Measurements from ENCODE around the gene KIFBP.

The KIFBP gene

DNA sequence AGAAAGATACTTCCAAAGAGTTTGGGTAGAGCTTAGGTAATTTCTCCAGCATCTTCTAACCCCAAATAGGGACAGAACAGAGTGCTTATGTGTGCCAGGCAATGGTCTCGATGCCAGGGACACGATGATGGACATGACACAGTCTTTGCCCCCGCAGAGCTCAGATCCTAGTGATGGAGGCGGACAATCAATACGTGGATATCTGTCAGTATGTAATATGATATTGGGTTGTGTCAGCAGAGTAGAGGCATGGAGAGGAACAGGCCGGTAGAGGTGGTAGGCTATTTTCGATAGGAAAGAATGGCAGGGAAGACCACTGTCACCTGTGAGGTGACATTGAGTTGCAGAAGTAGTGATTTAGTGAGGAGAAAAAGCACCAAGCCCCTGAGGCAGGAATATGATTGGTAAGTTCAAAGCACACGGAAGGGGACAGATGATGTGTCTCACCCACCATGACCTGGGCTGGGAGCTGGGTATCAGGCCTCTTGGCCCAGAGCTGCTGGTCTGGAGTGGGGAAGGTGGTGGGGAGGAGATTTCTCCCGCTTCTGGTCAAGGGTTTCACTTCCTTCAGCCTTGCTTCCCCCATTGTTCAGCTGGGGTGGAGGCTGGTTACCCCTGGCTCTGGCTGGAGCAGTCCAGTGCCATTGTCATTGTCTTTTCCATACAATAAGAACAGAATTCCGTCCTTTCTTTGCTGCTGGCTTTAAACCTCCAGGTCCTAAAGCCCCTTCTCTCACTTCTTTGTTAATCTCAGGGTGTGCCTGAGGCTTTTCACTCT, 63.3 kb downstream of the KIFBP start:
- DNase-seq = no peak

DNA sequence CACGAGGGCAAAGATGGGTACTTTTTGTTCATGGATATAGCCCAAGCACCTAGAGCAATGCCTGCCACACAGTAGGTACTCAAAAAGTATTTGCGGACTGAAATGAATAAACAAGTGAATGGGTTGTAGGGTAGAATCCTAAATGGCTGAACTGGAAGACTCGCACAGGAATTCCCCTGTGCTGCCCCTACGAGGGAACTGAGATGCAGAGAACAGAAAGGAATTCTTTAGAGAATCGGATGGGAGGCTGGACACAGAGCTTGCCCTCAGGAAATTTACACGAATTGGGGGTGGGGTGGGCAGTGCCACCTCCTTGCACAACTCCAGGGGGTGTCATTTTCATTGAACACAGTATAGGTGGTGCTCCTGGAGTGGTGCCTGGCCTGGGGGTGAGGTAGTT, 64.1 kb downstream of the KIFBP start:
- no peak for DNase-seq

DNA sequence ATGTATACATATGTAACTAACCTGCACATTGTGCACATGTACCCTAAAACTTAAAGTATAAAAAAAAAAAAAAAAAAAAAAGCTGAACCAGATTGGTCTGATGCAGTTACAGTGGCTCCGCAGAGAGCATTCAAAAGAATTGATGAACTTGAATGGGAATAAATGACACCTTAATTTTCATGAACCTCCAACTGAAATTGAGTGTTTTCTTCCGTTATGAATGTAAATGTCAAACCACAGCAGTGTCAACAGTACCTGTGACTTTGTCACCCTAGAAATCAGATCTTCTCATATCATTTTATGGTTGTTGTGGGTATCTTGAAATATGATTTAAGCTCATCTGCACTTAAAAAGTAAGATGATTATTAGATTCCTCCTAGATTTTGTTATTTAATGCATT, 66.6 kb downstream of the KIFBP start:
- DNase-seq = no peak

DNA sequence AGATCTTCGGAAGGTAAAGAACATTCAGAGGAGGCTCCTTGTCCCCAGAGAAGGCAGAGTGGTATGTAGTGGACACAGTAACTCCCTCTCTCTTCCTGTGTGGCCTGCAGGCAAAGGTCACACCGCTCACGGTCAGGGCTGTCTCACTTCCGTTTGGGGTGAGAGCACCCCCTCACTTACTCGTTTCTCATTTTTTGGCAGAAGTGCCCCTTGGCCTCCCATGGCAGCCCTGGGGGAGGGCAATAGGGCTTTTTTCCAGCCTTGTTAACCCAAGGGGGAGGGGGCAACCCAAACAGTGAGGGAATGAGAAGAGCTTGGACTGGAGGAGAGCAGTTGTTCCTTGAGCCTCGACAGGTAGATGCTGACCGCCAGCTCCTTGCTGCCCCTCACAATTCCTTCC, 67.5 kb downstream of the KIFBP start:
- DNase-seq = no peak

DNA sequence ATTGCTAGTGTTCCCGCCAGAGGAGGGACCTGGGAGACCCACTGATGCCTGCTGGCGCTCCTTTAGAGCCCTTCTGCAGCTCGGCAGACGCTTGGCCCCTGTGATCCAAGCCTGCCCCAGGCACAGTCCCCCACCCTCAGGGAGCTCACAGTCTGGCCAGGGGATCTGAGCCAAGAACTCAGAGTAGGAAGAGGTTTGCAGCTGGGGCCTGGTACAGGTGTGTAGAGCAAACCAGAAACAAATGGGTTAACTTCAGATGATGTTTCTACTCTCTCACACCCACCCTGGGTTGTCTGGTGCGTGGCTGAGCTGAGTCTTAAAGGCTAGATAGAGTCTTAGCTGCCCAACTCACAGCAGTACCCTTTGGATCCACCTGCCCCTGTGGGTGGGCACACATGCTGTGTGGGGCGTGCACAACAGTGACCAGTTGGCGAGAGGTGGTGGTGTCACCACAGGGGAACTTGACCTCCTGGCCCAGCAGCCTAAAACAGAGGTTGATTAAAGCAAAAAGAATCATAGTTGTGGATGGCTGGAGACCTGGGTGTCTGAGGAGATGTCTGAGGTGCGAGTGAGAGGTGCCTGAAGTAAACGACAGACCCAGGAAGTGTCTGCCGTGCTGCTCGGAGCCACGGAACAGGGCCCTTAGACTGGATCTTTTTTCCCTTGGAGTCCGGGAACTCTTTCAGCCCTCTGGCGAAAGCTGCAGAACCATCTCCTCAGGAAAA, 68.1 kb downstream of the KIFBP start:
- DNase-seq = no peak

DNA sequence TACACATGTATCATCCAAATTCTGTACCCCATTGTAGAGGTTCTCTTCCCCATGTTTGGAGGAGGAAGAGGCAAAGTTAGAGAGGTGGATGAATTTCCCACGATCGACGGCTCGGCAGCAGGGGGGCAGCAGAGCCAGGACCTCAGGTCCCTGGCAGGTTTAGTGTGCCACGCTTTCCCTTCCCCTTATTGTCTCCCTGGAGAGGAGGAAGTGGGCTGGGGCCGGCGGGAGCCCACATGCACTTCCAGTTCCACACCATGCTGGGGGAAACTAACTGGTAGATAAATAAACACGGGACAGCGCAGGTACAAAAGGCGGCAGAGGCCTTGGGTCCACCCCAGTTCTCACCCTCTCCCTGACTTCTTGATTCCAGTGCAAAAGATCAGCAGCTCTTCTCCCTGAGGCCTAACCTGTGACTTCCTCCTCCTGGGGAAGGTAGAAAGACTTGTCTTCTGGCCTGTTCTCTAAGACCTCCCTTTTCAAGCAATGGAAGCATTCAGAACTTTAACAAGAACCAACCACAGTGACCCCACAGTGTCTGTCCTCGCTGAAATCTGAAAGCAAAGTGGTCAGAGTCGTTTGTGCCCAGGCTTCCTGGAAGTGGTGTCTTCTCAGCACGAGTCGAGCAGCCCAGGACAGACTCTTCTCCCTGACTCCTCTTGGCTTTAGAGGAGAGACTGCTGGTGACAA, 68.8 kb downstream of the KIFBP start:
- no peak for DNase-seq

DNA sequence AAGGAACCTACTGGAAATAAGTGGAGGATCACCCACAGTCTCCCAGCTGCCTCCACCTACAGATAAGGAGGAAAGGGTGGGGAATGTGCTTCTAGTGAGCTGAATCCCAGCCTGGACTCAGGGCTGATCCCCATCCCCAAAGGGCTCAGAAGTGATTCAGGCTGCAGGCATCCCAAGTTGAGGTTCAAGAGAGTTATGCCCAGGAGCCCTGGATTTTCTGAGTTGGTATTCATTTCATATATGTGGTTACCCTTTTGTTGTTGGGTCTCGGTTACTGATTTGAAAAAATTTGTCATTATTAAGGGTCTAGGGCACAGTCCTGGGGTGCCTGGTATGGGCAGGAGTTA, 69.3 kb downstream of the KIFBP start:
- DNase-seq = no peak

DNA sequence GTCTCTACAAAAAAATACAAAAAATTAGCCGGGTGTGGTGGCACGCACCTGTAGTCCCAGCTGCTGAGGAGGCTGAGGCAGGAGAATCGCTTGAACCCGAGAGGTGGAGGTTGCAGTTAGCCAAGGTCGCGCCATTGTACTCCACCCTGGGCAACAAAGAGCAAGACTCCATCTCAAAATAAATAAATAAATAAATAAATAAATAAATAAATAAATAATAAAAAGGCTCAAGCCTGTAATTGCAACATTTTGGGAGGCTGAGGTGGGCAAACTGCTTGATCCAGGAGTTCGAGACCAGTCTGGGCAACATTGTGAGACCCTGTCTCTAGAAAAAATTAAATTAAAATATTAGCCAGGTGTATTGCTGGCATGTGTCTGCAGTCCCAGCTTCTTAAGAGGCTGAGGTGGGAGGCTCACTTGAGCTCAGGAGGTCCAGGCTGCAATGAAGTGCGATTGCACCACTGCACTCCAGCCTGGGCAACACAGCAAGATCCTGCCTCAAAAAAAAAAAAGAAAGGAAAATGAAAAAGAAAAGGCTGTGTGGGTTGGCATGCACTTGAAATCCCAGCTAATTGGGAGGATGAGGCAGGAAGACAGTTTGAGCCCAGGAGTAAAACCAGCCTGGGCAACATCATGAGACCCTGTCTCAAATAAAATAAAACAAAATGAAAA, 71.7 kb downstream of the KIFBP start:
- DNase-seq = no peak

DNA sequence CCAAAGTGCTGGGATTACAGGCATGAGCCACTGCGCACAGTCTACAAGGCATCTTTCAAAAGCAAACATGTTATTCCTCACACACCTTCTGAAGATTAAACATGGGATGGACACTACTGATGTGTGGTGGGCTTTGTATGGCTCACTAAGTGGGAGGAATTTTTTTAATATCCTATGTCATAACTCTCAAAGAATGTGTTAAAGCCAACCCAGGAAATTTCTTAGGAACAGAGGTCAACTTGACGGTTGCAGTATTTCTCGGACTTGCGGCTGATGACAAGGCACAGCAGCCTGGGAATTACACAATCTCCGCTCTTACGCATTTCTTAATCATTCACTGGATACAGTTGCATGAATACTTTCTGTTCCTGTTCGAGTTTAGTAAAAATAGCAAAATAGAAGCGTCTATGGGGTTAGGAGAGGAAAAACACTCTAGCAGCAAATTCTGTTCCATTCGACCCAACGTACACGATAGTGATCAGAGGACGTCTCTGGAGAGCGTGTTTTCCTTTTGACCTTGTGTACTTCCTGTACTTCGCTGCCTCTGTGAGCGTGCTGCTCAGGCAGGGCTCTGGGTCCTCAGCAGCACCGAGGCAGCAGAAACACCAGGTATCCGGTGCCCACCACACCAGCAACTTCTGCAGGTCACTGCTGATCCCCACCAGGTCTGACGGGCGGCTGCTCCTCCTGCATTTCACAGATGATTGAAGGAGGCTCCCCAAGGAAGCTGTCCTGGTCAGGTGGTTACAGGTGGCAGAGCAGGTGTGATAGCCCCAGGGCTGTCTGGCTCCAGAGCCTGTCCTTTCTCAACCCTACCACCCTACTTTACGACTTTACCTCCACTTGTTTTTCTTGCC, 72.9 kb downstream of the KIFBP start:
- DNase-seq = no peak

DNA sequence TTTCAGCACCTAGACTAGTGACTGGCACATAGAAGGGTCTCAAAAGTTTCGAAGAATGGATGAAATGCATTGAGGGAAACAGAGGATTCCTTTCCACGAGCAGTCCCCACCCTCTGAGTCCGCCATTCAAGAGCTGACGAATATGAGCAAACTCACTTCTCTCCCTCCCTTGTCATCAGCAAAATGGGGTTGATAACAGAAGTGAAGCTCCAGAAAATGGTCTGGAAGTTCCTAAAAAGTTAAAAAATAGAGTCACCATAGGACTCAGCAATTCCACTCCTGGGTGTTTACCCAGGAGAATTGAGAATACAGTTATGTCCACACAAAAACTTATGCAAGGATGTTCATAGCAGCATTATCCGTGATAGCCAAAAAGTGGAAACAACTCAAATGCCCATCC, 74.3 kb downstream of the KIFBP start:
- DNase-seq = no peak

DNA sequence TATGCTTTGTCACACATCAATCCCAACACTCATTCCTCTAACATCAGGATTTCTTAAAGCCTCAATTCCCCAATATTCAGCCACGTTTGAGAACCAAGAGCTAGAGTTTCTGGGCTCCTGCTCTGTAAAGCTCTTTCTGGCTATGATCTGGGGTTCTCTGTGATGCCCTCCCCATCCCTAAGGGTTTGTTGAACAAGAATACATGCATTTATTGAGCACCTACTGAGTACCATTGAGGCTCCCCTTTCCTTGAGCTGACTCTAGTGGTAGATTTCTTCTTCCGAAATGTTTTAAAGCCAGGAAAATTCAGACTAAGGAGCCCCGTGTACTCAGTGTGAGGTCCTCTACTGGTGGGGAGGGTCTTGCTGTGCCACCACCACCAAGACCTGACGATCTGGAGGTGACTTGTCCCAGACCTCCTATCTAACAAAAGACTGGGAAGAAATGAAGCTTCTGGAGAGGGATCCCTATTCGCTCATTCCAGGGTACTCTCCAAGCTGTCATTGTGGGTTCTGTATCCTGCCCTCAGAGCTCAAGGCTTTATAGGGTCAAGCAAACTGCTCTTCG, 76.2 kb downstream of the KIFBP start:
- no peak for DNase-seq

DNA sequence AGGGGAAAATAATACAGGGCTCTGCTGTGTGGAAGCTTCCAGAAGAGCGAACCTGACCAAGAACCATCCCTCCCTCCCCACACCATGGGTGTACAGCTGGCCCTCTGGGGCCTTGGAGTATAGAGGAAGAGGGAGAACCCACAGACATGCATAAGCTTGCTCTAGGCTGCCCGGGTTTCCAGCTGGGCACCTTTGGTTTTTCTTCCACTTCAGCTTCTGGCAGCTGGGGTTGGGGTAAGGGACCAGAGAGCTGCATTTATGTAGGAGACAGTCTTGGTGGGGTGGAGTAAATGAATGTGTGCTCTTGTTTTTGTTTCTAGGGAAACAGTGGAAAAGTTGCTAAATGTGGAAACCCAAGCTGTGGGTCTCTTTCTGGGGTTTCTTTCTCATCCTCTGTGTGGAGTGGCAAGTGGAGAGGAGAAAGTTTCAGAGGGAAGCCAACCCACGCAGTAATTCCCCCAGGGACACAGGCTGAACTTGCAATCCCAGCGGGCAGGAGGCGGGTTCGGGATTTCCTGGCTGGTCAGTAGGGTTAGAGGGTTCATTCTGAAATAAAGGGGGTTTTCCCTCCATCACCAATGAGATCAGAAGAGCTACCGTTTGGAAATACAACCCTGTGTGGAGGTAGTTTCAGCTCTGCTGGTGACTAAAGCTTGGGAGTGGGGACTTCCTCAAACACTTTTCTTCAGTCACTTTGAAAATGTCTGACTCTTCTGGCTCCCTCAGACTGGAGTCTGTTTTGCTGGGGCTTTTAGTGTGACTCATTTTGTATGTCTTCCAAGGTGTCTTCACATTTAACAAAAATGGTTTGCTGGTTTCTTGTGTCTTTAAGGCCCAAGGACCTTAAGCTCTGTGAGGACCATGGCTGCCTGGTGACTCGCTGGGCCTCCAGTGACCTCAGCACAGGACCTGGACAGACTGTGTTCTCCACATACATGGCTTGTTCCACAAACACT, 77.1 kb downstream of the KIFBP start:
- no peak for DNase-seq
